IPS-15b (cell line): Measurements from ENCODE around the gene ARHGAP24.

Experiments used
- H3K27me3 ChIP-seq: one replicate; pipeline ENCODE4 v1.6.1; 2013; ENCODE audit warnings: low read length; ENCODE audit not compliant: control insufficient read depth, insufficient read depth
- H3K36me3 ChIP-seq: one replicate; pipeline ENCODE4 v1.6.1; 2013; ENCODE audit warnings: low read length; ENCODE audit not compliant: control insufficient read depth, insufficient read depth
- H3K4me1 ChIP-seq: one replicate; pipeline ENCODE4 v1.6.1; 2013; ENCODE audit warnings: mild to moderate bottlenecking, low read length; ENCODE audit not compliant: control insufficient read depth, insufficient read depth
- H3K4me3 ChIP-seq: one replicate; pipeline ENCODE4 v1.5.1; 2013; ENCODE audit warnings: low read depth, low read length
- H3K9ac ChIP-seq: one replicate; pipeline ENCODE4 v1.6.1; 2013; ENCODE audit warnings: low read depth, mild to moderate bottlenecking, low read length
- H3K9me3 ChIP-seq: one replicate; pipeline ENCODE4 v1.6.1; 2013; ENCODE audit warnings: mild to moderate bottlenecking, low read length; ENCODE audit not compliant: control insufficient read depth, insufficient read depth

The ARHGAP24 gene

DNA sequence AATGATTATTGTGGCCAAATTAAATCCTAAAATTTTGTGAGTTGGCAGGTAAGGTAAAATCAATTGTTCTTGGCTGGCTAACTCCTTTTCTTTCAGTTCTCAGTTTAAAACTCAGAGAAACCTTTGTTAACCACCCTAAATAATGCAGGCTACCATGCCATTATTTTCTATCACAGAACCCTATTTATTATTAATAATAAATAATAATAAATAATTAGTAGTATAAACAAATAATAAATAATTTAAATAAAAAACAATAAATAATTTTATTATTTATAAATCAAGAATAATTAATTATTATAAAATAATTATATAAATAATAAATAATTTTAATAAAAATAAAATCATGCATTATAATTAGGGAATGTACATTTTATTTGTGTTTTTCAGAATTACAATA is 390.3 kb downstream of the ARHGAP24 start:
- H3K36me3 ChIP-seq, result no peaks in the 10 kb centered on the region

DNA sequence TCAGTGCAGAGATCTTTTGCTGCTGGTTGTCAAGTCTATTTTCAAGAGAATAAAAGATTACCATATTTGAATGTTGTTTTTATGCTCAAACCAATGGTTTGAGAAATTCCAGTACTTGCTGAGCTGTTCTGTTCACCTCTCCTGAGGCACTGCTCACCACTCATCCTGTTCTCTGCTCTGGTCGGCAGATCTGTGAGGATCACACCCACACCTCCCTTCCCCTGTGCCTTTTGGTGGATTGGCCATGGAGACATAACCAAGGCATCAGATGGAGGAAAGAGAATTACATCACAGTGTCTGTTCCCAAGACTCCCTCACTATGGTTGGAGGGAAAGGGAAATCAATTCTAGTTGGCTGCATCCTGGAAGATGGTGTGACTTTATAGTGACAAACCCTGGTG is 391.6 kb downstream of the ARHGAP24 start:
- Histone ChIP-seq H3K9ac (no peak overlapping the region), H3K4me3 (no peak overlapping the region), H3K27me3 (no peaks in the 10 kb centered on the region), H3K36me3 (no peaks in the 10 kb centered on the region), H3K4me1 (no peaks in the 10 kb centered on the region), H3K9me3 (no peaks in the 10 kb centered on the region)

More for the DNA sequence above, 390.3 kb downstream of the ARHGAP24 start:
- Histone ChIP-seq H3K27me3 (no peaks in the 10 kb centered on the region), H3K9me3 (no peaks in the 10 kb centered on the region), H3K4me1 (no peaks in the 10 kb centered on the region), H3K9ac (no peak overlapping the region), H3K4me3 (no peak overlapping the region)

DNA sequence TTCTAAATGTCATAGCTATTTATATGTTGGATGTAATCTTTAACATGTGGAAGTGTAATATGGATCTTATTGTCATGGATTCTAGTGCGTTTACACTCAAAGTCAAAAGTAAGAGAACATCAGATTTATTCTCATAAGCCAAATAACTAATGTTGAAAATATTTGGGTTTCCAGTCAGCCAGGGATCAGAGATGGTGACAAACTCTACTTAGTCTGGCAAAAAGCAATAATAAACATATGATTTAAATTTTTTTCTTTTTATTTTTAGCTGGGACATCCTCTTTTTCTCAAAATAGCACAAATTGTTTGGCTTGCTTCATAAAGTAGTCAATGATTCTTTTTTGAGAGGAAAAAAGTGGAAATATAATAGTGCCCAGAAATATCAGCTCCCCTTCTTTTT is 392.3 kb downstream of the ARHGAP24 start:
- H3K36me3 ChIP-seq, result no peaks in the 10 kb centered on the region
- H3K4me3 ChIP-seq, result no peak overlapping the region

DNA sequence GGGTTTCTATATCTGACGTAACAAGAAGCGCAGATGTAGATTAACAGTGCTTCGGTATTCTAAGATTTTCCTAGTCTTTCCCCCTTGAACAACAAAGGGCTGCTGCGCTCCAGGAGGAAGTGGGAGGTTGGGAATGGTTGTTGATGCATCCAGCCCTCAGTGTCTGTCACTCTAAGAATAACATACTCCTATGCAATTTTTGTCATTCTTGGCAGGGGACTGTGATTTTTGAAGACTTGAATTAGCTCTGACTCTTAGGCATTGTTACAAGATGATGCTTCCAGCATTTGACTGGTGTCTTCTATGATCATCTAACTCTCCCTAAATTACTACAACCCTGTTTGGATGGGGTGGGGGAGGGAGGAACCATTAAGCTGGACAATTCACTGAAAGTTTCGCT is 394.2 kb downstream of the ARHGAP24 start:
- no peaks in the 10 kb centered on the region for H3K4me1 ChIP-seq
- no peak overlapping the region for H3K9ac ChIP-seq
- no peaks in the 10 kb centered on the region for H3K9me3 ChIP-seq
- no peaks in the 10 kb centered on the region for H3K27me3 ChIP-seq
- no peaks in the 10 kb centered on the region for H3K36me3 ChIP-seq
- no peak overlapping the region for H3K4me3 ChIP-seq

More for the DNA sequence above, 392.3 kb downstream of the ARHGAP24 start:
- Histone ChIP-seq H3K9ac (no peak overlapping the region), H3K4me1 (no peaks in the 10 kb centered on the region), H3K9me3 (no peaks in the 10 kb centered on the region), H3K27me3 (no peaks in the 10 kb centered on the region)

DNA sequence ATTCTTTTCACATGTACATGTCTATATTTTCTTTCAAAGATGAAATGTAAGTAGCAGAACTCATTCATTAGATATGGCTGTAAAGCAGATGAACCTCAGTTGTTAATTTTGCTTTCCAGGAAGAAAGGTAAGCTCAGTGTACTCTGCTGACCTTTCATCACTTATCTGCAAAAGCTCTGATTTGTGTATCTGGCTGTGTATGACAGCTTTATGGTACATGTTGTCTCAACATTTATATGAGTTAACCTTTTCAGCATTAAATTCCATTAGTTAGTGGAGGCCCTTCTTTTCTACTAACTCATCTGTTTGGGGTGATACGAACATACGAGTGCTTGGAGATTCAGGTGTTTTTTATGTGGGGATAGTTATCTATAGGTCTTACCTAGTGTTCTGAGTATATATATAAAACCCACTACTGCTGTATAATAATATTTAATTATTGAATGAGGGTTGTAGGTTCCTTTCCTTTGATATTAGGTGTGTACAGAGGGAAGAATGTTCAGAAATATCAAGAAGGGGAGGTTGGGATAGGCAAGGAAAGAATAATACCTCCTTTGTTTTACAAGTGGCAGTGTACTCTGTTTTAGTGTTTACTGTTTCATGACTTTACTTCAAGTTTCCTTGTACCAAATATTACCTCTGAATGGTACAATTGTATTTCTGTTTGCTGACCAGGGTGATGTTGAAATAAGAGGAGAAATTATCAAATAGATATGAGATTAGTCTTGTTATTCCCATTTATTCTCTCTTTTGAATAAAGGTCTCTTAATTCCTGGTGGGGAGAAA is 395.5 kb downstream of the ARHGAP24 start:
- Histone ChIP-seq H3K4me3 (no peak overlapping the region), H3K4me1 (no peaks in the 10 kb centered on the region), H3K9ac (no peak overlapping the region), H3K36me3 (no peaks in the 10 kb centered on the region), H3K27me3 (no peaks in the 10 kb centered on the region), H3K9me3 (no peaks in the 10 kb centered on the region)

DNA sequence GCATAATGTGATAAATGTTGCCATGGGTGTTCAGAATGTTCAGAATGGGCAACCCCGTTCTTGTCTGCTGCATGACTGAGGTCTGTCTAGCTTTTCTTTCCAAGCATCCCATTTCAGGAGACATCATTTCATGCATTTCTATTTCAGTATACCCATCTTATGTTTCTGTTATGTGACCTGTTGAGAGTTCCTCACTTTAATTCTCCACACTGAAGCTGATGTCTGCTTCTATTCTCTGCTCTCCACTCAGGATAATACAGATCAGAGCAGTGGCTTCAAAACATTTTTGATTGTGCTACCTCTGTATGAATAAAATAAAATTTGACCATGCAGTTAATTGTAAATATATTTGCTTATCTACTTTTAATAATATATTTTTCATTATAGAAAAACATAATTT is 398.6 kb downstream of the ARHGAP24 start:
- H3K9ac ChIP-seq, result no peak overlapping the region
- H3K9me3 ChIP-seq, result no peaks in the 10 kb centered on the region
- H3K27me3 ChIP-seq, result no peaks in the 10 kb centered on the region
- H3K36me3 ChIP-seq, result no peaks in the 10 kb centered on the region
- H3K4me1 ChIP-seq, result no peaks in the 10 kb centered on the region
- H3K4me3 ChIP-seq, result no peak overlapping the region

DNA sequence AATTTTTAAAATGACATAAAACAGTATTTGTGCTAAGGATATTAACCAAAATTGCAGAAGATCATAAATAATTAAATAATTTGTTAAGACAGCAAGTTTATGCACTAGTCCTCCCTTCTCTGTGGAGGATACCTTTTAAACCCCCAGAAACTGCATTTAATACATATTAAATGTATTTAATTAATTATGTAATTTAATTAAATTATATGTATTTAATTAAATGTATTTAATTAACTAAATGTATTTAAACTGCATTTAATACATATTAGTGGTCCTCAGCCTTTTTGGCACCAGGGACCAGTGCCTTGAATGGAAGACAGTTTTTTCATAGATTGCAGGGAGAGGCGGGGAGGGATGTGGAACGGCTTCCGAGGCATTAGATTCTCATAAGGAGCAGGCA is 404.6 kb downstream of the ARHGAP24 start:
- no peaks in the 10 kb centered on the region for H3K27me3 ChIP-seq
- no peak overlapping the region for H3K4me3 ChIP-seq
- H3K9ac ChIP-seq, result no peak overlapping the region
- no peaks in the 10 kb centered on the region for H3K9me3 ChIP-seq
- H3K4me1 ChIP-seq, result no peaks in the 10 kb centered on the region
- H3K36me3 ChIP-seq, result no peaks in the 10 kb centered on the region

DNA sequence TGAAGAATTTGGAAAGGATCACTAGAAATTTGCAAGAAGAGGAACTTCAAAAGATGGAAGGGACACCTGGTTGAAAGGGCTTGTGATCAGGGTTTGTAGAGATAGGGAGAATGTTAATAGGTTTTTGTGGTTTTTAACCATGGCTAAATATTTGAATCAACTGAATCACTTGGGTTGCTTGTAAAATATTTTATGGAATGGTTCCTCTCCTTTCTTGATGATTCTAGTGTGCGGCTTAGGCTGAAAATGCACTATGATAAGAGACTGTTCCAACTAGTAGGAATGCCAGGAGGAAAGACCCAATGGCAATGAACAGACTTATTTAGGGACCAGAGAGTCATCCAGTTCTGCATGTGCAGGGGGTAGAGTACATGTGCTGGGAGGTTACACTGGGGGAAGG is 408.2 kb downstream of the ARHGAP24 start:
- H3K4me3 ChIP-seq, result no peak overlapping the region
- H3K9ac ChIP-seq, result no peak overlapping the region
- no peaks in the 10 kb centered on the region for H3K36me3 ChIP-seq
- no peaks in the 10 kb centered on the region for H3K4me1 ChIP-seq
- H3K27me3 ChIP-seq, result no peaks in the 10 kb centered on the region
- no peaks in the 10 kb centered on the region for H3K9me3 ChIP-seq

DNA sequence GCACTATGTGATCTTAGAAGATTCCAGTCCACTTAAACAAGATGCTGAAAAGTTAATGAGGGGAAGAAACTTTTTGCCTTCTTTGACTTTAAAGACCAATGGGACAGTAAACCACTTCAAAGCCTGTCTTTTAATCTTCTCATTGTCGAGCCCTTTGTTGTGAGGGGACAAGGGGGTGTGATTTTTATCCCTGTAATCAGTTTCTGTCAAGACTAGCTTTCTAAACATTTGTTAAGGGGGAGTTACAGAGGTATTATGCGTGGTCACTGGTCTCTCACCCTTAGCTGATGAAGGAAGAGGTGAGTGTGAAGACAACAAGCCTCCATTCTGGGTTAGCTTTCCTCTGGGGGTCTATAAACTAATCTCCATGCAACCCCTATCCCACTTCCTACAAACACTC is 409.3 kb downstream of the ARHGAP24 start:
- no peak overlapping the region for H3K4me3 ChIP-seq
- no peaks in the 10 kb centered on the region for H3K9me3 ChIP-seq
- H3K9ac ChIP-seq, result no peak overlapping the region
- H3K27me3 ChIP-seq, result no peaks in the 10 kb centered on the region
- no peaks in the 10 kb centered on the region for H3K36me3 ChIP-seq
- no peaks in the 10 kb centered on the region for H3K4me1 ChIP-seq

DNA sequence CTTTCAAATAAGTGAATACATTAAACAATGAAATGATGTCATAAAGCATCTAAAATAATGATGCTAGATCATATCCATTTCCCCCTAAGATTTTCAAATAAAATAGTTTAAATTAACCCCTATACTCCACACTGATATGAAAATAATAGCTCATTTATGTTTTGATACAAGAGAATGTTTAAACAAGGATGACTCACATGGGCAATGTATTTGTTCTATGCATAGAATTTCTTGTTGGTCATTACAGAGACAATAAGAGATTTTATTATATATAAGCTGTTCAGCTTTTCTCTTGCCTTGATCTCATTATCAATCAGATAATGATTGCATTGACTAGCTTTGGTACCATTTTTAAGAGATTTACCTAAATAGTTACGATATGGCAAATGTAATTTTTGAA is 411.7 kb downstream of the ARHGAP24 start:
- Histone ChIP-seq H3K4me3 (no peak overlapping the region), H3K27me3 (no peaks in the 10 kb centered on the region), H3K36me3 (no peaks in the 10 kb centered on the region), H3K9me3 (no peaks in the 10 kb centered on the region), H3K9ac (no peak overlapping the region), H3K4me1 (no peaks in the 10 kb centered on the region)

DNA sequence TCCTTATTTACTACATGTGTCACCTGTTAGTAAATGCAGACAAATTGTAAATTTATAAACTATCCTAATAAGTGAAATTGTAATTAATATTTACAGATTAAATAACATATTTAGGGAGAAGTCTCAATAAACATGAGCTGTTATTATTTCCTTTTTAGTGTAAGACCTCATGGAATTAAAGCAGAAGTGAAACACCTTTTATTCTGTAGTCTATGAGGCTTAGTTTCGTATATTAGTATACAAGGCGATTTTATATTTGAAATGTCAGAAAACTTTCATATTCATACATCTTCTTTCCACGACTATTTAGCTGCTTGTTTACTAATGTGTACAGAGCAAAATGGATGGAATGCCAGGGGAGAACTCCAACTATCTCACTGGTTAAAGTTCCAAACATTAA is 414.4 kb downstream of the ARHGAP24 start:
- Histone ChIP-seq H3K9ac (no peak overlapping the region), H3K4me1 (no peaks in the 10 kb centered on the region), H3K27me3 (no peaks in the 10 kb centered on the region), H3K4me3 (no peak overlapping the region), H3K9me3 (no peaks in the 10 kb centered on the region), H3K36me3 (no peaks in the 10 kb centered on the region)

DNA sequence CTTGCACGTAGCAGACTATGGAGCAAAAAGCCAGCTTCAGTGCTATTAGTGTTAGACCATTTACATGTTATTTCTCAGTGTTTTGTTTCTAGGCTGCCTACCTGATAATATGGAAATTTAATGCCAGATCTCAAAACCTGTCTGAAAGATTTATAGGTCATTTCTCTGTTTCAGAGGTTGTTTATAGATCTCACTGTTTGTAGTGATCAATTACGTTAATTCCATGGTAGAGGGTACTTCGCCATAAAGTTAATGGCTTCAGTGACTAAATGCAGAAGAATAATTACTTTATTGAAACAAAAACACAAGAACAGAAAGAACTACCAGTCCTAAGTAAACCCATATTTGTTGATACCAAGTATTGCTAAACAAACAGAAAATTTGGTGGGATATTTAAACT is 420.8 kb downstream of the ARHGAP24 start:
- no peak overlapping the region for H3K9ac ChIP-seq
- H3K9me3 ChIP-seq, result no peaks in the 10 kb centered on the region
- no peaks in the 10 kb centered on the region for H3K27me3 ChIP-seq
- H3K4me3 ChIP-seq, result no peak overlapping the region
- no peaks in the 10 kb centered on the region for H3K36me3 ChIP-seq
- no peaks in the 10 kb centered on the region for H3K4me1 ChIP-seq
